Activated CD4-positive, alpha-beta memory T cell treated with anti-CD3 and anti-CD28 coated beads, Interleukin-2, amount 10 ng/mL, durations not matched to agents 7 days and 5 days (primary cell): ENCODE data around the gene MRAP2. TPM values are rescaled to one million over a fixed set of nuclear protein-coding genes. Genes with fewer than 3 reads are reported as not detected.
"Not testable (repeated sequence)": the region's sequence is repeated elsewhere in the genome, so short reads cannot be mapped to it uniquely, and the experiment has no call there.

Experiments
- CTCF ChIA-PET: fragments of 350-600 bp; sonication (Branson Sonifier 250); formaldehyde crosslinking; loops from one replicate; lab custom pipeline; 2021; ENCODE audit warnings: antibody characterized with exemption, inconsistent platforms; lab: Charles Lee
- POLR2A ChIA-PET: fragments of 350-600 bp; sonication (Branson Sonifier 250); formaldehyde crosslinking; loops from one replicate; lab custom pipeline; 2021; ENCODE audit warnings: antibody characterized with exemption; lab: Charles Lee
- DNase-seq: peaks from one replicate; pipeline ENCODE4 v3.0.0-alpha.2; 2020
- H3K27ac Mint-ChIP-seq: one replicate; pipeline ENCODE4 v1.8.0; 2021; ENCODE audit warnings: mild to moderate bottlenecking, mixed read lengths
- H3K27me3 Mint-ChIP-seq: one replicate; pipeline ENCODE4 v1.8.0; 2021; ENCODE audit warnings: mixed read lengths
- H3K36me3 Mint-ChIP-seq: one replicate; pipeline ENCODE4 v1.8.0; 2021; ENCODE audit warnings: low read depth, mixed read lengths
- H3K4me1 Mint-ChIP-seq: one replicate; pipeline ENCODE4 v1.8.0; 2021; ENCODE audit warnings: mixed read lengths
- H3K4me3 Mint-ChIP-seq: one replicate; pipeline ENCODE4 v1.8.0; 2021; ENCODE audit warnings: mild to moderate bottlenecking, mixed read lengths
- H3K9me3 Mint-ChIP-seq: one replicate; pipeline ENCODE4 v1.8.0; 2021; ENCODE audit warnings: mixed read lengths
- total RNA-seq, 2 experiments: library from RNA; stranded (reverse); gene quantifications; one replicate each; pipeline ENCODE4 v1.2.3, GENCODE V29; 2021

The MRAP2 gene
- total RNA-seq, 2 experiments from 2014 or later: not detected

DNA sequence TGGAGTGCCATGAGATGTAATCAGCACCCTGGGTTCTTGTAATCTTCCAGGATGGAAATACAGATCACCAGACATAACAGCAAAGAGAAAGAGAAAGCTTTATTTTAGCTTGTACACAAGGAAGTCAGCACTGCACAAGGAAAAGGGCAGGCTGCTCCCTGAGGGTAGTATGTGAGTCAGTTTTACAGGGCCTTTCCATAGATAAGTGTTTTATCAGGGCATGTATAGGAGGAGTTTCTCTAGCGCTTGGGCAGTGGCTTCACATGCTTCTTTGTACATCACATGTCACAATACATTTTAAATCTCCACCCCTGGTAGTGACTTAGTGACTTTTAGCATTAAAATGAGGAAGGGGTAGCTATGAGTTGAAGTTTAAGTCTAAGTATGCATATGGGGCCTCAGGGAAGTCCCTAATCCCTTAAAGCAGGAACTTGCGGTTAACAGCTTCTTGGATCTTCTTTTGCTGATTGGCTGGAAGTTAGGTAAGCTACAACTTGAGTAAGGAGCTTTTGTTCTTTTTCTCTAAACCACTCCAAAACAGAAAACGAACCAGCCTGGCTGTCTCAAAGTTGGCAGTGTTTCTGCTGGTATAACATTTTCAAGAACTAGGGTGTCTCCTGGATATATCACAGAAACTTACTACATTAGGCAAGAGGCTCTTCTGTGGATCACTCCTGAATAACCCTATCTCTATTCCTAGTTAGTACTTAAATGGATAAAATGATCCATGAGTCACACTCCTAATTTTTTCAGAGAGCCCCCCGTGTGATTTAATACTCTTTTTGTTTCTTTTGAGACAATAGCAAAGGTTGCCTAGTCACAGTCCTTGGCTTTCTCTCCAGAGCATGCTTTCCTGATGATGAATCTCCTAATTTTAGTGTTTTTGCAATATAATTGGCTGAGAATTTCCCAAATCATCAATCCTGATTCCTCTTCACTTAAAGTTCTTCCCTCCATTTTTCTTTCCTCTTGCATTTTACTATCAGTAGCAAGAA is 60.2 kb downstream of the MRAP2 start:
- no peaks in the 10 kb centered on the region for H3K36me3 Mint-ChIP-seq
- POLR2A ChIA-PET: no interaction called here

DNA sequence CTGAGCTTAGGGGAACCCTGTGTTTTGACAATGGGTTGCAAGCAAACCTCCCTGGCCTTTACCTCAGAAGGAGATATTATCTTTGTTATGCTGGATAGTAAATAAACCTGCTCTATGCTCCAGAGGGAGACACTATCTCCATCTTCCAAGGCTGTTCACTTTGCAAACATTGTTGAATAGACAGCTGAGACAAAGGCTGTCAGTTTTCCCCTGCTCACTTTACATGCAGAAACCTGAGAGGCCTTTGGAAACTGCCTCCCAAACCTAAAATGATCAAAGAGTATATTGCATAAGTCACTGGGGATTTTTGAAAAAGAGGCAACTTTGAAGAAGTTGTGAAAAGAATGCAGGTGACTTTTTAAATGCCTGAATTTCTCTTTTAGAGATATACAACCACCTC is 61.6 kb downstream of the MRAP2 start:
- ChIA-PET POLR2A (no interaction called here), CTCF (no interaction called here)
- Mint-ChIP-seq H3K27ac (no peak overlapping the region), H3K27me3 (no peaks in the 10 kb centered on the region), H3K4me1 (no peaks in the 10 kb centered on the region), H3K4me3 (no peak overlapping the region), H3K9me3 (no peaks in the 10 kb centered on the region), H3K36me3 (no peaks in the 10 kb centered on the region)
- DNase-seq: no peak

More for the DNA sequence above, 60.2 kb downstream of the MRAP2 start:
- no peak overlapping the region for H3K4me3 Mint-ChIP-seq
- H3K27me3 Mint-ChIP-seq: peaks cover 3% of the 10 kb centered on the region
- H3K27ac Mint-ChIP-seq: no peak overlapping the region
- no peak for DNase-seq
- CTCF ChIA-PET: interaction anchor here (0.7 kb wide), 1 partner anchor 9 kb away, joined by 3 read pairs; no protein-coding TSS in a partner anchor
- no peaks in the 10 kb centered on the region for H3K9me3 Mint-ChIP-seq
- H3K4me1 Mint-ChIP-seq: no peaks in the 10 kb centered on the region

DNA sequence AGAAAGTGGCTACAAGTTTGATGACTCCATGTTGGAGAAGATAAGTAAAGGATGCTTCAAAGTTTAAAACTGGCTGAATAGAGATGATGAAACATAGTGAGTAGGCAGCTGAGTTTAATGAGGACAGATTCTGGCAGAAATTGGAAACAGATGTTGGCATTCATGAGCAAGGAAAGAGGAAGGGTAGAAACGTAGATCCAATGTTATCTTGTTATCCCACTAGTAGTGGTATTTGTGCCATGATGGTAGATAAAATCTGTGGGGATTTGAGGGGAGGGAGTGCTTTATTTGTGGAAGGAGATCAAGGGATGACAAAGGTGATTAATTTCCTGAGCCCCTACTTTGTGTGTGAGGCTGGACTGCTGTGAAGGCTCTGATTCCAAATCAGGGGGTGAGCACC is 69.5 kb downstream of the MRAP2 start:
- peaks cover 3% of the 10 kb centered on the region for H3K27me3 Mint-ChIP-seq
- peaks cover 5% of the 10 kb centered on the region for H3K9me3 Mint-ChIP-seq
- no peak overlapping the region for H3K27ac Mint-ChIP-seq
- no peak for DNase-seq
- no peaks in the 10 kb centered on the region for H3K36me3 Mint-ChIP-seq
- ChIA-PET CTCF (no interaction called here), POLR2A (no interaction called here)
- no peak overlapping the region for H3K4me3 Mint-ChIP-seq
- no peaks in the 10 kb centered on the region for H3K4me1 Mint-ChIP-seq

- CTCF ChIA-PET, POLR2A ChIA-PET: not testable (repeated sequence)
Observed at GRCh38 chr6:84105215-84105924, 71.8 kb downstream of the MRAP2 start.

GRCh38 chr6:84107495-84107894 is 73.9 kb downstream of the MRAP2 start:
- H3K4me1 Mint-ChIP-seq: no peaks in the 10 kb centered on the region
- H3K27ac Mint-ChIP-seq: no peak overlapping the region
- DNase-seq: no peak
- ChIA-PET POLR2A (no interaction called here), CTCF (no interaction called here)
- H3K27me3 Mint-ChIP-seq: peaks cover 6% of the 10 kb centered on the region
- H3K4me3 Mint-ChIP-seq: no peak overlapping the region
- peaks cover 5% of the 10 kb centered on the region for H3K9me3 Mint-ChIP-seq
- no peaks in the 10 kb centered on the region for H3K36me3 Mint-ChIP-seq

More at GRCh38 chr6:84105215-84105924, 71.8 kb downstream of the MRAP2 start:
- H3K4me1 Mint-ChIP-seq, H3K4me3 Mint-ChIP-seq, H3K27ac Mint-ChIP-seq, DNase-seq, H3K9me3 Mint-ChIP-seq, H3K36me3 Mint-ChIP-seq, H3K27me3 Mint-ChIP-seq: not testable (repeated sequence)

DNA sequence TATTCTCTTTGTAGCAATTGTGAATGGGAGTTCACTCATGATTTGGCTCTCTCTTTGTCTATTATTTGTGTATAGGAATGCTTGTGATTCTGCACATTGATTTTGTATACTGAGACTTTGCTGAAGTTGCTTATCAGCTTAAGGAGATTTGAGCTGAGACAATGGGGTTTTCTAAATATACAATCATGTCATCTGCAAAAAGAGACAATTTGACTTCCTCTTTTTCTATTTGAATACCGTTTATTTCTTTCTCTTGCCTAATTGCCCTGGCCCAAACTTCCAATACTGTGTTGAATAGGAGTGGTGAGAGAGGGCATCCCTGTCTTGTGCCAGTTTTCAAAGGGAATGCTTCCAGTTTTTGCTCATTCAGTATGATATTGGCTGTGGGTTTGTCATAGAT is 77.8 kb downstream of the MRAP2 start:
- POLR2A ChIA-PET, H3K27ac Mint-ChIP-seq, DNase-seq, H3K4me3 Mint-ChIP-seq, H3K27me3 Mint-ChIP-seq, H3K9me3 Mint-ChIP-seq, H3K4me1 Mint-ChIP-seq, H3K36me3 Mint-ChIP-seq, CTCF ChIA-PET: not testable (repeated sequence)

DNA sequence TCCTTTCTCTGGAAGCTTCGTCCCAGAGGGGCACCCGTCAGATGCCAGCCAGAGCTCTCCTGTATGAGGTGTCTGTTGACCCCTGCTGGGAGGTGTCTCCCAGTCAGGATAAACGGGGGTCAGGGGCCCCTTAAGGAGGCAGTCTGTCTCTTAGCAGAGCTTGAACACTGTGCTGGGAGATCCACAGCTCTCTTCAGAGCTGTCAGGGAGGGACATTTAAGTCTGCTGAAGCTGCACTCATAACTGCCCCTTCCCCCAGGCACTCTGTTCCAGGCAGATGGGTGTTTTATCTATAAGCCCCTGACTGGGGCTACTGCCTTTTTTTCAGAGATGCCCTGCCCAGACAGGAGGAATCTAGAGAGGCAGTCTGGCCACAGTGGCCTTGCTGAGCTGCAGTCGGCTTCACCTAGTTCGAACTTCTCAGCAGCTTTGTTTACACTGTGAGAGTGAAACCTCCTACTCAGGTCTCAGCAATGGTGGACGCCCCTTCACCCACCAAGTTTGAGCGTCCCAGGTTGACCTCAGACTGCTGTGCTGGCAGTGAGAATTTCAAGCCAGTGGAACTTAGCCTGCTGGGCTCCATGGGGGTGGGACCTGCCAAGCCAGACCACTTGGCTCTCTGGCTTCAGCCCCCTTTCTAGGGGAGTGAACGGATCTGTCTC is 81.5 kb downstream of the MRAP2 start:
- CTCF ChIA-PET, H3K27me3 Mint-ChIP-seq, H3K36me3 Mint-ChIP-seq, H3K9me3 Mint-ChIP-seq, H3K4me1 Mint-ChIP-seq, H3K27ac Mint-ChIP-seq, POLR2A ChIA-PET, H3K4me3 Mint-ChIP-seq, DNase-seq: not testable (repeated sequence)

DNA sequence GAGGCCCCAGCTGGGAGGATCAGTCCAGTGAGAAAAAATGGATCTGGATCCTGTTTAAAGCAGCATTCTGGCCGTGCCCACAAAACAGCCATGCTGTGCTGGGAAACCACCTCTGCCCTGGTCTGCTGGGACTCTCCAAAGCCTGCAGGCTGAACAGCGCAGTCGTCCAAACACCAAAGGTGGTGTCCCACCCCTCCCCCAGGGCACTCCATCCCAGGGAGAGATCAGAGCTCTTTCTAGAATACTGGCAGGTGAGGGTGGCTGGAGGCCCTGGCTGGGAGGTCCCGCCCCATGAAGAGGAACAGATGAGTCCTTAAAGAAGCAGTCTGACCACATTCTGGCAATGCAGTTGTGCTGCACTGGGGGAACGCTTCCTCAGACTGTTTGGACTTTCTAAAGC is 84.6 kb downstream of the MRAP2 start:
- Mint-ChIP-seq H3K36me3 (peaks cover 11% of the 10 kb centered on the region), H3K27ac (no peak overlapping the region), H3K4me1 (no peaks in the 10 kb centered on the region), H3K4me3 (no peak overlapping the region), H3K9me3 (peaks cover 2% of the 10 kb centered on the region), H3K27me3 (peaks cover 2% of the 10 kb centered on the region)
- POLR2A ChIA-PET: no interaction called here
- DNase-seq: no peak
- CTCF ChIA-PET: no interaction called here

- CTCF ChIA-PET: no interaction called here
- POLR2A ChIA-PET: no interaction called here
- Mint-ChIP-seq H3K27ac (no peak overlapping the region), H3K4me1 (no peaks in the 10 kb centered on the region), H3K27me3 (no peaks in the 10 kb centered on the region), H3K9me3 (peaks cover 2% of the 10 kb centered on the region), H3K4me3 (no peak overlapping the region), H3K36me3 (peaks cover 12% of the 10 kb centered on the region)
- DNase-seq: no peak
Observed at GRCh38 chr6:84119277-84119676, 85.7 kb downstream of the MRAP2 start.

GRCh38 chr6:84123186-84123585 is 89.6 kb downstream of the MRAP2 start:
- CTCF ChIA-PET: no interaction called here
- H3K4me1 Mint-ChIP-seq: no peaks in the 10 kb centered on the region
- DNase-seq: no peak
- H3K27ac Mint-ChIP-seq: no peak overlapping the region
- no peaks in the 10 kb centered on the region for H3K27me3 Mint-ChIP-seq
- POLR2A ChIA-PET: no interaction called here
- peaks cover 2% of the 10 kb centered on the region for H3K9me3 Mint-ChIP-seq
- peaks cover 26% of the 10 kb centered on the region for H3K36me3 Mint-ChIP-seq
- H3K4me3 Mint-ChIP-seq: no peak overlapping the region

DNA sequence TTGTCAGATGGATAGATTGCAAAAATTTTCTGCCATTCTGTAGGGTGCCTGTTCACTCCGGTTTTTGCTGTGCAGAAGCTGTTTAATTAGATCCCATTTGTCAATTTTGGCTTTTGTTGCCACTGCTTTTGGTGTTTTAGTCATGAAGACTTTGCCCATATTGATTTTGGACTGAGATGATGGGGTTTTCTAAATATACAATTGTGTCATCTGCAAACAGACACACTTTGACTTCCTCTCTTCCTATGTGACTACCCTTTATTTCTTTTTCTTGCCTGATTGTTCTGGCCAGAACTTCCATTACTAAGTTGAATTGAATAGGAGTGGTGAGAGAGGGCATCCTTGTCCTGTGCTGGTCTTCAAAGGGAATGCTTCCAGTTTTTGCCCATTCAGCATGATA is 96.0 kb downstream of the MRAP2 start:
- CTCF ChIA-PET, DNase-seq, H3K4me1 Mint-ChIP-seq, POLR2A ChIA-PET, H3K4me3 Mint-ChIP-seq, H3K27me3 Mint-ChIP-seq, H3K9me3 Mint-ChIP-seq, H3K27ac Mint-ChIP-seq: not testable (repeated sequence)
- peaks cover 17% of the 10 kb centered on the region for H3K36me3 Mint-ChIP-seq

- H3K4me3 Mint-ChIP-seq, CTCF ChIA-PET, H3K4me1 Mint-ChIP-seq, DNase-seq, H3K27me3 Mint-ChIP-seq, H3K9me3 Mint-ChIP-seq, POLR2A ChIA-PET, H3K27ac Mint-ChIP-seq: not testable (repeated sequence)
- peaks cover 12% of the 10 kb centered on the region for H3K36me3 Mint-ChIP-seq
Observed at GRCh38 chr6:84133385-84133784, 99.8 kb downstream of the MRAP2 start.

DNA sequence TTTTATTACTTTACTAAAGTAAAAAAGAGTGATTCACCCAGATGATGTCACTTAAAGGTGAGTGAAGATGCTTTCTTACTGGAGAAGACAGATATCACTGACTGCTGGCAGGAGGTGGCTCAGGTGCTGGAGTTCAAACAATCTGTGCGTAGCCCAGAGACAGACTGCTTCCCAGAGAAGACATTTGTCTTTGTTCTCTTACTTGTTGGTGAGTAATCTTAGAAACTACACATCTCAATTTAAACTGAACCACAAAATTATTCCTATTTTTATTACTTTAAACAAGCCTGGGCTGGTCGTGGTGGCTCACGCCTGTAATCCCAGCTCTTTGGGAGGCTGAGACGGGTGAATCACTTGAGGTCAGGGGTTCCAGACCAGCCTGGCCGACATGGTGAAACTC is 101.7 kb downstream of the MRAP2 start:
- no peak for DNase-seq
- Mint-ChIP-seq H3K4me1 (peaks cover 2% of the 10 kb centered on the region), H3K4me3 (no peak overlapping the region), H3K36me3 (peaks cover 14% of the 10 kb centered on the region), H3K27ac (no peak overlapping the region), H3K27me3 (no peaks in the 10 kb centered on the region), H3K9me3 (peaks cover 2% of the 10 kb centered on the region)
- POLR2A ChIA-PET: no interaction called here
- CTCF ChIA-PET: no interaction called here
